NCI-H2081 (cell line): ENCODE data around the gene DCBLD1.
"Not testable (repeated sequence)": the region's sequence is repeated elsewhere in the genome, so short reads cannot be mapped to it uniquely, and the experiment has no call there.

ENCODE experiments used
- DNase-seq, 2 experiments: peaks; one replicate each; lab custom pipeline; 2025; lab: John Stamatoyannopoulos, UW

The DCBLD1 gene

GRCh38 chr6:117498159-117498558 lies 15.7 kb downstream of the DCBLD1 start:
- DNase-seq: no peak

GRCh38 chr6:117501722-117502121 lies 19.2 kb downstream of the DCBLD1 start:
- DNase-seq: no peak

- DNase-seq: no peak
Measured at GRCh38 chr6:117502580-117502979, 20.1 kb downstream of the DCBLD1 start.

GRCh38 chr6:117503211-117503610 lies 20.7 kb downstream of the DCBLD1 start:
- no peak for DNase-seq

GRCh38 chr6:117504478-117505144 lies 22.1 kb downstream of the DCBLD1 start:
- no peak for DNase-seq

DNA sequence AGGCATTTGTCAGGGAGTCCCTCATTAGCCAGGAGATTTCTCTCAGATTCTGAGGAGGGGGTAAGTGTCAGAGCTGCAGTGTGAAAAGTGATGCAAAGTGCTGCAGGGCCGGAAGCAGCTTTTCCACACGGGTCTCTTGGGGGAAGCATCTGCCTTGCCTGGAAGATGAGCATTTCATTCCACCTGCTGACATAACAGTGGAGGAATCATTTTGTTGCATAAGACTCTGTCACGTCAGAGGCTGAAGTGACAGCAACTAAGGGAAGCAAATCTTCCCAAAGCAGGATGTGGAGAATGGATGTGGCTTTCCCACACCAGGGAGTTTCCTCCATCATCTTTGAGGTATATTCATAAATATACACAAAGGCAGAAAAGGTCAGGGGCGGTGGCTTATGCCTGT lies 22.8 kb downstream of the DCBLD1 start:
- DNase-seq: no peak

- no peak for DNase-seq
Measured at GRCh38 chr6:117506180-117506835, 23.8 kb downstream of the DCBLD1 start.

- no peak for DNase-seq
Measured at GRCh38 chr6:117506907-117507306, 24.4 kb downstream of the DCBLD1 start.

GRCh38 chr6:117508450-117508971 lies 26.0 kb downstream of the DCBLD1 start:
- DNase-seq: no peak

DNA sequence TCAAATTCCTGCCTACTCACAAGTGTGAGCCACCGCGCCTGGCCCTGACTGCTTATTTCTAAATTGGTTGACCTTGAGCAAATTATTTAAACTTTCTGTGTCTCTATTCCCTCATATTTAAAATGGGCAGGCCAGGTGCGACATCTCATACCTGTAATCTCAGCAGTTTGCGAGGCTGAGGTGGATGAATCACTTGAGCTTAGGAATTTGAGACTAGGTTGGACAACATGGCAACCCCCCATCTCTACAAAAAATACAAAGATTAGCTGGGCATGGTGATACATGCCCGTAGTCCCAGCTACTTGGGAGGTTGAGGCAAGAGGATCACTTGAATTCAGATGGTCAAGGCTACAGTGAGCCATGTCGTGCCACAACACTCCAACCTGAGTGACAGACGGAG lies 26.5 kb downstream of the DCBLD1 start:
- no peak for DNase-seq

- DNase-seq: no peak
Measured at GRCh38 chr6:117512056-117512828, 29.8 kb downstream of the DCBLD1 start.

- no peak for DNase-seq
Measured at GRCh38 chr6:117512987-117513573, 30.6 kb downstream of the DCBLD1 start.

DNA sequence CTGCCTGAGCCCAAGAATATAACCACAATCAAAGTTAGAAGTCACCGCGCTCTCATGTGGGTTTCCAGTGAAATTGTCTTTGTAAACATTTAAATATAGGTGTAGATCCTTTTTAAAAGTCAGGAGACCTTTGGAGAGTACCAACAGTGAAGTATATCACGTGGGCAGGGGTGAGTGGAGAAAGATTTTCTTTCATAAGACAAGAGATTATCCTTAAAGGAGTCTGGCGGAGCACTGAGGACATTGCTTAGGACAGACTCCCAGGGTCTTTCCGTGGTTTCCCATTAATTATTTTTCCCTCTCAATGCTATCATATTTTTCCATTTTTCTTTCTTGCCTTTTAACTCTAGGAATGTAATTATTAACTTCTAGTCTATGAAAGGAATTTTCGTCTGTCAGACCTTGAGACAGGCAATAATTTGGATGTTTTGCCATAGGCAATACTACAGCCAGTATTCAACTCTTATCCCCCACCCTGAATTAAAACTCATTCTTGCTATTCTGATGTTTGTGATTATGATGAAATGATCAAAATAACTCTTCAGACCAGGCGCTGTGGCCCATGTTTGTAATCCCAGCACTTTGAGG lies 31.4 kb downstream of the DCBLD1 start:
- DNase-seq: no peak

DNA sequence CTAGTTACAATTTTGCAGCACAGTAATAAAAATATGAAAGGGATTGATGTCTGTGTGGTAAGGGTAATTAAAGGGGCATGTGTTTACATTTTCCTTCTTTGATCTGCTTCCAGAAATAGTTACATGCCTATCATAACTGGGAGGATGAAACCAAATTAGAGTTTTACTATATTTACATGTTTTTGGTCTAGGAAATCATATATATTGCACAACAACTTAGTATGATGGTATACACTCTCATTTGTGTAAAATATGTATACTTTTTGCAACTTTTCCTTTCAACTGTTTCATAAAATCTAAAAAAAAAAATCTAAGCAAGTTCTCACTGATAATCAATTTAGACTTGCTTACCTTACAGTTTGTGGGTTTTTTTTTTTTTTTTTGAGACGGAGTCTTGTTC lies 32.2 kb downstream of the DCBLD1 start:
- DNase-seq: no peak

DNA sequence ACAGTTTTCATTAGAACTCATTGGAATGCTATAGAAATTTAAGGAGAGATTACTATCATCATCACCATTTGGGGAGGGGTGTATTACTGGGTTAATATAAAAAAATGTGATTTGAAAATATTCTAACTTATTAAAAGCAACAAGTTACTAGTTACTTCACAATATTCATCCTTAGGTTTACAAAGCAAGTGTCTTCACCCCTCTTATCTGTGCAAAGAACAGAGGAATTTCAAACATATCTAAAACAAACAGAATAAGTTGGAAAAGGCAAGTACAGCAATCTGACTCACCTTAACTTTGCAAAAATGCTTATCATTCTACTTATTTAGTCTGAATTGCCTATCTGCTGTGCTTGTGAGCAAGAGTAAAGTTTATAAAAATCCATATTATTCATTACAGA lies 32.9 kb downstream of the DCBLD1 start:
- DNase-seq: no peak

- DNase-seq: not testable (repeated sequence)
Measured at GRCh38 chr6:117517995-117518394, 35.5 kb downstream of the DCBLD1 start.

- DNase-seq: no peak
Measured at GRCh38 chr6:117518870-117519269, 36.4 kb downstream of the DCBLD1 start.

DNA sequence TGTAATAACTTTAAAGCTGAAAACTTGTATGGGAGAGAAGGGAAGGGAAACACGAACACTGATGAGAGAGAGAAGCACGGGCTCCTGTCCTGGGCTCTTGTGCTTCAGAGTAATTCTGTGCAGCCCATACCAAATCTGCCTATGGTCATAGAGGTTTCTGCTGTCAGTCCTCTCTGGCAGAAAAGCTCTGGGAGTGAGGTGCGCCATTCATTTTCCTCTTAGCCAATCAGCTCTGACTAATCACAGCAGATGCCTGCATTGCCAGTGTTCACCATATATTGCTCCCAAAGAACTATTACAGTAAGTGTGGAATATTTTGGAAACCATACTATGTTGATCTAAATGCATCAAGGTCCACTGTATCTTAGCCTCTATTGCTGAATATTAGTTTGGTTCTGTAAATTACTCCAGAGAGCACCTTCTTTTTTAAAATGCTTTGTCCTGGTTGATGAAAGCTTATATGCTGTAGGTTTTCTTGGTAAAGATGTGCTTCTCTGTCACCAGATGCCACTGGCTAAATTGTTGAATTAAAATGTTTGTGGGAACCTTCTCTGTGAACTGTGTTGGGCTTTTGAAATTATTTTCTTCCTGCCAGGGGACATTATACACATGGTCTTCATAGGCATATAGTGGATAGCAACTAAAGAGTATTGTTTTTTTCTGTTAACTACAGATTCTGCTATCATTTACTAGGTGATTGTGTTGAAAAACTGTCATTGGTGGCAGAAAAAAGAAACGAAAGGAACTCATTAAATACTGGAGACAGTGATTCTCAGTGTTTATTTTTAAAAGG lies 38.3 kb downstream of the DCBLD1 start:
- no peak for DNase-seq

- DNase-seq: no peak
Measured at GRCh38 chr6:117521791-117522502, 39.5 kb downstream of the DCBLD1 start.

GRCh38 chr6:117525607-117526006 lies 43.1 kb downstream of the DCBLD1 start:
- no peak for DNase-seq
